Measurements from ENCODE around the gene MESP2.

Gene MESP2

GRCh38 chr15:89758981-89759380, 17.2 kb upstream of the MESP2 start:
- Histone ChIP-seq H3K4me1 (ENCODE audit: insufficient read depth, low read length, poor library complexity, severe bottlenecking) (no peaks in the 10 kb centered on the region), H3K9ac (ENCODE audit: low read depth, low read length, poor library complexity, severe bottlenecking) (no peak overlapping the region), H3K36me3 (ENCODE audit: insufficient read depth, low read length) (no peaks in the 10 kb centered on the region), H3F3A (ENCODE audit: low read depth) (no peaks in the 10 kb centered on the region), H4K20me1 (ENCODE audit: insufficient read depth, low read length, poor library complexity, severe bottlenecking) (no peaks in the 10 kb centered on the region), H2AFZ (ENCODE audit: low read length) (no peak overlapping the region), H3K79me2 (ENCODE audit: insufficient read depth, low read length) (no peaks in the 10 kb centered on the region), H3K27me3 (ENCODE audit: insufficient read depth, low read length, poor library complexity, severe bottlenecking) (no peaks in the 10 kb centered on the region), H3K4me2 (ENCODE audit: low read depth, low read length, poor library complexity, severe bottlenecking) (no peak overlapping the region), H3K9me3 (ENCODE audit: insufficient read depth, low read depth, low read length) (no peaks in the 10 kb centered on the region), H3K4me3 (ENCODE audit: low read length, poor library complexity, severe bottlenecking) (no peak overlapping the region), H3K9me2 (replicated peaks; ENCODE audit: low read depth, low read length) (no peaks in the 10 kb centered on the region)
- TF ChIP-seq CTCF (conservative IDR thresholded peaks at IDR 0.05; ENCODE audit: low read length) (no peak), EZH2phosphoT487 (IDR thresholded peaks at IDR 0.05; ENCODE audit: borderline replicate concordance) (no peak)

GRCh38 chr15:89759835-89760234, 16.3 kb upstream of the MESP2 start:
- H3K36me3 ChIP-seq (ENCODE audit: insufficient read depth, low read length) = no peaks in the 10 kb centered on the region
- no peaks in the 10 kb centered on the region for H3K79me2 ChIP-seq (ENCODE audit: insufficient read depth, low read length)
- H3K4me3 ChIP-seq (ENCODE audit: low read length, poor library complexity, severe bottlenecking) = no peak overlapping the region
- no peak overlapping the region for H3K9ac ChIP-seq (ENCODE audit: low read depth, low read length, poor library complexity, severe bottlenecking)
- no peaks in the 10 kb centered on the region for H3K27me3 ChIP-seq (ENCODE audit: insufficient read depth, low read length, poor library complexity, severe bottlenecking)
- H3K9me3 ChIP-seq (ENCODE audit: insufficient read depth, low read depth, low read length) = no peaks in the 10 kb centered on the region
- H4K20me1 ChIP-seq (ENCODE audit: insufficient read depth, low read length, poor library complexity, severe bottlenecking) = no peaks in the 10 kb centered on the region
- no peak overlapping the region for H3K4me2 ChIP-seq (ENCODE audit: low read depth, low read length, poor library complexity, severe bottlenecking)
- H3F3A ChIP-seq (ENCODE audit: low read depth) = no peaks in the 10 kb centered on the region
- TF ChIP-seq EZH2phosphoT487 (IDR thresholded peaks at IDR 0.05; ENCODE audit: borderline replicate concordance) (no peak), CTCF (conservative IDR thresholded peaks at IDR 0.05; ENCODE audit: low read length) (no peak)
- no peak overlapping the region for H2AFZ ChIP-seq (ENCODE audit: low read length)
- H3K9me2 ChIP-seq (replicated peaks; ENCODE audit: low read depth, low read length) = no peaks in the 10 kb centered on the region
- H3K4me1 ChIP-seq (ENCODE audit: insufficient read depth, low read length, poor library complexity, severe bottlenecking) = no peaks in the 10 kb centered on the region

GRCh38 chr15:89760303-89761008, 15.7 kb upstream of the MESP2 start:
- no peaks in the 10 kb centered on the region for H4K20me1 ChIP-seq (ENCODE audit: insufficient read depth, low read length, poor library complexity, severe bottlenecking)
- H3K4me2 ChIP-seq (ENCODE audit: low read depth, low read length, poor library complexity, severe bottlenecking) = no peak overlapping the region
- H3K4me1 ChIP-seq (ENCODE audit: insufficient read depth, low read length, poor library complexity, severe bottlenecking) = no peaks in the 10 kb centered on the region
- H3K9me3 ChIP-seq (ENCODE audit: insufficient read depth, low read depth, low read length) = no peaks in the 10 kb centered on the region
- H3F3A ChIP-seq (ENCODE audit: low read depth) = no peaks in the 10 kb centered on the region
- H3K27me3 ChIP-seq (ENCODE audit: insufficient read depth, low read length, poor library complexity, severe bottlenecking) = no peaks in the 10 kb centered on the region
- TF ChIP-seq EZH2phosphoT487 (IDR thresholded peaks at IDR 0.05; ENCODE audit: borderline replicate concordance) (no peak), CTCF (conservative IDR thresholded peaks at IDR 0.05; ENCODE audit: low read length) (peak; percentile 98)
- H3K9ac ChIP-seq (ENCODE audit: low read depth, low read length, poor library complexity, severe bottlenecking) = no peak overlapping the region
- H3K9me2 ChIP-seq (replicated peaks; ENCODE audit: low read depth, low read length) = no peaks in the 10 kb centered on the region
- no peak overlapping the region for H3K4me3 ChIP-seq (ENCODE audit: low read length, poor library complexity, severe bottlenecking)
- peak overlapping the region; percentile 39; the same call in 1 of the 2 replicates for H2AFZ ChIP-seq (ENCODE audit: low read length)
- no peaks in the 10 kb centered on the region for H3K36me3 ChIP-seq (ENCODE audit: insufficient read depth, low read length)
- no peaks in the 10 kb centered on the region for H3K79me2 ChIP-seq (ENCODE audit: insufficient read depth, low read length)
